Measurements from ENCODE around the gene FGF1.

FGF1 gene

DNA sequence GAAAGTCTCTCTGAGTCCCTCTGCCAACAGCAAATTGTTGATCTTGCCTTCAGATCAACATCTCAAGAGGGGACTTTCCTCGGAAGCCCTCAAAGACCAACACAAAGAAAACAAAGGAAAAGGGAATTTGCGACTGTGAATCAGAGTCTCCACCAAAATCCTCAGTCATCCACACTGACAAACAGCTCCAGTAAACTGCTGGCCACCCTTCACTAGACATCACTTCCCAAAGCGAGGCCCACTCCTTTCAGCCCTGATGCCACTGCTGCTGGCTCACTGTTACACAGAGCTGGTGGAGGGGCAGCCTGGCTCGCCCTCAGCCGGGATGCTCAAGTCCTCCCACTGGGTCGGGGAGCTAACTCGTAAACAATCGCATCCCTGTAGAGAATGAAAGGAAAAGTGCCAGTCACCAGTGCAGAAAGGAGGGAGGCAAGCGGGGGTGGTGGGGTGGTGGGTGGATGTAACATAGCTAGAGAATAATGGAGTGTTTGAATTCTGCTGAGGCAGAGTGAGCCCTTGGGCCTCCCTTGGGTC lies 1.3 kb downstream of the FGF1 start:
- no peak for TF ChIP-seq FOXA1 (IDR thresholded peaks at IDR 0.05)
- TF ChIP-seq SUZ12 (IDR thresholded peaks at IDR 0.05), result no peak
- no peak for TF ChIP-seq HDGF (IDR thresholded peaks at IDR 0.05; ENCODE audit: borderline replicate concordance)
- no peak for TF ChIP-seq BHLHE40 (IDR thresholded peaks at IDR 0.05; ENCODE audit: borderline replicate concordance)
- no peak for TF ChIP-seq ELF4 (IDR thresholded peaks at IDR 0.05)
- no peak for TF ChIP-seq NFRKB (IDR thresholded peaks at IDR 0.05)
- TF ChIP-seq SP1 (IDR thresholded peaks at IDR 0.05), result no peak
- no peak for TF ChIP-seq L3MBTL2 (conservative IDR thresholded peaks at IDR 0.05)
- no peak for TF ChIP-seq FOXM1 (IDR thresholded peaks at IDR 0.05; ENCODE audit: borderline replicate concordance)
- TF ChIP-seq, protein P1, sequence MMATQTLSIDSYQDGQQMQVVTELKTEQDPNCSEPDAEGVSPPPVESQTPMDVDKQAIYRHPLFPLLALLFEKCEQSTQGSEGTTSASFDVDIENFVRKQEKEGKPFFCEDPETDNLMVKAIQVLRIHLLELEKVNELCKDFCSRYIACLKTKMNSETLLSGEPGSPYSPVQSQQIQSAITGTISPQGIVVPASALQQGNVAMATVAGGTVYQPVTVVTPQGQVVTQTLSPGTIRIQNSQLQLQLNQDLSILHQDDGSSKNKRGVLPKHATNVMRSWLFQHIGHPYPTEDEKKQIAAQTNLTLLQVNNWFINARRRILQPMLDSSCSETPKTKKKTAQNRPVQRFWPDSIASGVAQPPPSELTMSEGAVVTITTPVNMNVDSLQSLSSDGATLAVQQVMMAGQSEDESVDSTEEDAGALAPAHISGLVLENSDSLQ (IDR thresholded peaks at IDR 0.05), result no peak
- no peak for TF ChIP-seq ARNT (IDR thresholded peaks at IDR 0.05)
- no peak for TF ChIP-seq LEF1 (IDR thresholded peaks at IDR 0.05; ENCODE audit: borderline replicate concordance)
- TF ChIP-seq CTBP1 (IDR thresholded peaks at IDR 0.05; ENCODE audit: borderline replicate concordance), result no peak
- no peak for TF ChIP-seq ZNF384 (IDR thresholded peaks at IDR 0.05)
- no peak for TF ChIP-seq FOXK2 (IDR thresholded peaks at IDR 0.05)
- TF ChIP-seq TARDBP (IDR thresholded peaks at IDR 0.05), result no peak
- DNase-seq (ENCODE audit: extremely low spot score), result no peak
- ChIA-PET CTCF (interaction anchor here (0.6 to 2.9 kb wide), 4 partner anchors 14 to 148 kb away, joined by 4 to 11 read pairs (median 6); no protein-coding TSS in a partner anchor), POLR2A (no interaction called here)

DNA sequence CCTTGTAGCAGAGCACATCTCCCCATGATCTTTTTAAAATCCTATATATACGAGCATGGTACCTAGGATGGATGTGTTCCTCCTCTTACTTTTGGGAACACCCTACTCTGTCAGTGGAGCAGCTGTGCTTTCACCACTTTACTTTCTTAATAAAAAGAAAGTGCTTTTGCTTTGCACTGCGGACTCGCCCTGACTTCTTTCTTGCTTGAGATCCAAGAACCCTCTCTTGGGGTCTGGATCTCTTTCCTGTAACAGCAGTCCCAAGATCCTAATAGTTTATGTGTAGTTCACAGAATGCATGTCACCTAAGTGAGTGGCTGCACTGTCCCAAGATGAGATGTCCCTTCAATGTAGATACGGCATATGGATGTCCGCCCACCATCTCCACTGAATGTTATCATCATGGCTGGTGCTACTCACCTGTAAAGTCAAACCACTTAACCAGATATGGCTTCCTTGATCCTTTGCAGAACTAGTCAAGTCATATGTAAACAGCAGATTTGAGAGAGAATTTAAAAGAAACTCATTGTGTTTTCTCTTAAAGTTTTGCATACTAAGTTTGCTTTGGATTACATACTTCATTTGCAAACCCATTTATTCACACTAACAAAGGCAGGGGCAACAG lies 1.9 kb downstream of the FGF1 start:
- ChIA-PET CTCF (interaction anchor here (1.4 to 2.9 kb wide), 2 partner anchors 14 to 28 kb away, joined by 4 to 7 read pairs; no protein-coding TSS in a partner anchor), POLR2A (no interaction called here)
- TF ChIP-seq TARDBP (IDR thresholded peaks at IDR 0.05) (no peak), FOXM1 (IDR thresholded peaks at IDR 0.05; ENCODE audit: borderline replicate concordance) (no peak)
- DNase-seq (ENCODE audit: extremely low spot score), result no peak

DNA sequence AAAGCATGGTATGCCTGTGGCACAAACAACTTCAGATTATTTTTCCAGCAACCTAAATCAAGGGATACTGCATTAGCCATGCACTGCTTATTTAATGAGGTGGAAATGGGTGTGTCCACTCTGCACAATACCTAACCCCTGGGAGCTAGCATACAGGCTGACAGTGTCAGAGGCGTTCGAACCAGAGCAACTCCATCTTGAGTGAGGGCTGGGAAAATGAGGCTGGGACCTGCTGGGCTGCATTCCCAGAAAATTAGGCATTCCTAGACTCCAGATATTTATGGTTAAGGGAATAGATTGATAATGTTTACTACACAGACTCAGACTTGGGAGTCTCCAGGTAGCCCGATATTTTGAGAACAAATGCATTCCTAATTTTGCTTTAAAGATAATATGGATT lies 2.8 kb downstream of the FGF1 start:
- TF ChIP-seq NFRKB (IDR thresholded peaks at IDR 0.05), result no peak
- no peak for TF ChIP-seq FOXM1 (IDR thresholded peaks at IDR 0.05; ENCODE audit: borderline replicate concordance)
- TF ChIP-seq FOXK2 (IDR thresholded peaks at IDR 0.05), result no peak
- TF ChIP-seq TARDBP (IDR thresholded peaks at IDR 0.05), result no peak
- CTCF ChIA-PET, result no interaction called here
- POLR2A ChIA-PET, result no interaction called here
- no peak for DNase-seq (ENCODE audit: extremely low spot score)

DNA sequence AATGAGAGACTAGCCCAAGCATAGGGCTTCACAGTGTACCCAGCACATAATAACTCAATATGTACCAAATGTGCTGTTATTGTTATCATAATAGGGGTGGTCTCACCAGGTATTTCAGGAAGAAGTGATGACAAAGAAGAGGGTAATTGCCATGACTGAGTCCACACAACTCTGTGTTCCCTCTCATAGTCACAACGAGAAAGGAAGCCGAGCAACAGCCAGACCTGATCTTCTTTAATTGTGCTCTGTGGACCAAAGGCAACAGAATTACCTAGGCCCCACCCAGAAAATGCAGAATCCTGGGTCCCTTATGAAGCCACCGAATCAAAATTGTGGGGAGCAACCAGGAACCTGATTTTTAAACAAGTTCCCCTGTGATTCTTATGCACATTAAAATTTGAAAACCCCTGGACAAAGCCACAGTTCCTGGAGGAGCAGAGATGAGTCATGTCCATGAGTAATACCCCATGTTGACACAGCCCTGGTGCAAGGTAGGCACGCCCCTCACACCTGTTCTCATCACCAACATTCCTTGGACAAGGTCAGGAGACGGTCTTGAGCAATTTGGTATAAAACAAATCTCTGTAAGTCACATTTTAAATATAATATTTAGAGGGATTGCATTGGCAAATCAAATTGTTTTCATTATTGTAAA lies 5.2 kb downstream of the FGF1 start:
- POLR2A ChIA-PET, result no interaction called here
- TF ChIP-seq L3MBTL2 (conservative IDR thresholded peaks at IDR 0.05) (no peak), BHLHE40 (IDR thresholded peaks at IDR 0.05; ENCODE audit: borderline replicate concordance) (no peak), ZNF384 (IDR thresholded peaks at IDR 0.05) (no peak), CTBP1 (IDR thresholded peaks at IDR 0.05; ENCODE audit: borderline replicate concordance) (no peak), SUZ12 (IDR thresholded peaks at IDR 0.05) (no peak), SP1 (IDR thresholded peaks at IDR 0.05) (no peak), FOXM1 (IDR thresholded peaks at IDR 0.05; ENCODE audit: borderline replicate concordance) (no peak), ELF4 (IDR thresholded peaks at IDR 0.05) (no peak), TARDBP (IDR thresholded peaks at IDR 0.05) (no peak), ARNT (IDR thresholded peaks at IDR 0.05) (no peak), LEF1 (IDR thresholded peaks at IDR 0.05; ENCODE audit: borderline replicate concordance) (no peak), FOXA1 (IDR thresholded peaks at IDR 0.05) (no peak), NFRKB (IDR thresholded peaks at IDR 0.05) (no peak), HDGF (IDR thresholded peaks at IDR 0.05; ENCODE audit: borderline replicate concordance) (no peak)
- TF ChIP-seq, protein P1 (IDR thresholded peaks at IDR 0.05), result no peak
- CTCF ChIA-PET, result no interaction called here
- no peak for DNase-seq (ENCODE audit: extremely low spot score)

DNA sequence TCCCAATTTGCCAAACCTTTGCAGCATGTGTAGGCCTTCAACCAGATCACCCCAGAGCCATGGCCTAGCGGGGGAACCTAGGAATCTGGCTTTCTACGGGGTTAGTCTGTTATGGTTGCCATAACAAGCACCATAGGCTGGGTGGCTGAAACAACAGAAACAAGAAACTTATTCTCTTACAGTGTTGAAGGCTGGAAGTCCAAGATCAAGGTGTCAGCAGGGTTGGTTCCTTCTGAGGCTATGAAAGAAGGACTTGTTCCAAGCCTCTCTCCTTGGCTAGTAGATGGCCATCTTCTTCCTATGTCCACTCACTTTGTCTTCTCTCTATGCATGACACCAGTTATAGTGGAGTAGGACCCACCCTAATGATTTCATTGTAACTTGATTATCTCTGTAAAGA lies 6.1 kb downstream of the FGF1 start:
- DNase-seq (ENCODE audit: extremely low spot score), result no peak
- ChIA-PET CTCF (no interaction called here), POLR2A (no interaction called here)
- TF ChIP-seq NFRKB (IDR thresholded peaks at IDR 0.05), result no peak
- TF ChIP-seq ARNT (IDR thresholded peaks at IDR 0.05), result no peak
- no peak for TF ChIP-seq CTBP1 (IDR thresholded peaks at IDR 0.05; ENCODE audit: borderline replicate concordance)
- TF ChIP-seq ZNF384 (IDR thresholded peaks at IDR 0.05), result no peak
- no peak for TF ChIP-seq L3MBTL2 (conservative IDR thresholded peaks at IDR 0.05)

DNA sequence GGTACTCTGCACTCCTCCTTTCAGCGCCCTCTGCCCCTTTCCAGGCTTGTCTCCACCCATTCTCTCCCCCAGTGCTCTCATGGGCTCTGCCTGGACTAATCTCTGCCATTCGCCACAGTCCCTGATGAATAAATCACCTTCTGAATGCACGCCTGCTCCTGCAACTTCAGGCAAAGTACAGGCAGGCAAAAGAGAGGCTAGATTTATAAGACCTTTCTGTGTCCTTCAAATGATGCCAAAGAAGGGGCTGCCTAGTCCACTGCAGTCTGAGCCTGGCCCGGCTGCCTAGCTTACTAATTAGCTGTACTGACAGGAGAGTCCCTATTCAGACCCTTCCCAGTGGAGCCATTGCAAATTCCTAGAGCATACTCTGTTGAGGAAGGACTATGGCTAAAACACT lies 7.4 kb downstream of the FGF1 start:
- ChIA-PET POLR2A (no interaction called here), CTCF (no interaction called here)
- TF ChIP-seq FOXA1 (IDR thresholded peaks at IDR 0.05) (no peak), ELF4 (IDR thresholded peaks at IDR 0.05) (no peak), HDGF (IDR thresholded peaks at IDR 0.05; ENCODE audit: borderline replicate concordance) (no peak), L3MBTL2 (conservative IDR thresholded peaks at IDR 0.05) (no peak), BHLHE40 (IDR thresholded peaks at IDR 0.05; ENCODE audit: borderline replicate concordance) (no peak), CTBP1 (IDR thresholded peaks at IDR 0.05; ENCODE audit: borderline replicate concordance) (no peak), ZNF384 (IDR thresholded peaks at IDR 0.05) (no peak), SUZ12 (IDR thresholded peaks at IDR 0.05) (no peak), NFRKB (IDR thresholded peaks at IDR 0.05) (no peak), ARNT (IDR thresholded peaks at IDR 0.05) (no peak)
- DNase-seq (ENCODE audit: extremely low spot score), result no peak

DNA sequence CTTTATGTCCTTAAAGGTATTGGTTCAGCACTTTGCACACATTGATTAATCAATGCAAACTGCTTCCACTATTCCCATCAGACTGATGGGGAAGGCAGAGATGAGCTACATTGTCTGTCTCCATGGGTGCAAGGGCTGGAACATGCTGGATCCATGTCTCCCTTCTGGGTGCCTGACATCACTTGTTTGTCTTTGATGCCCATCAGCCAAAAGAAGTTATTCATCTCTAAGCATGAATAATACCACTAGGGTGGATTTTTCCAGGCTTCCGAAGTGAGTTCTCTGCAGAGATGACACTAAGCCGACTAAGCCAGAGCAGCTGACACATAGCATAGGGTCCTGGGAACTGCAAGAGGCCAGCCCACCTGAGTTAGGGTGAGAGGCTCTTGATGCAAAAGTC lies 8.7 kb downstream of the FGF1 start:
- TF ChIP-seq FOXK2 (IDR thresholded peaks at IDR 0.05) (no peak), NFRKB (IDR thresholded peaks at IDR 0.05) (no peak), FOXM1 (IDR thresholded peaks at IDR 0.05; ENCODE audit: borderline replicate concordance) (no peak), ARNT (IDR thresholded peaks at IDR 0.05) (no peak), ZNF384 (IDR thresholded peaks at IDR 0.05) (no peak), BHLHE40 (IDR thresholded peaks at IDR 0.05; ENCODE audit: borderline replicate concordance) (no peak), L3MBTL2 (conservative IDR thresholded peaks at IDR 0.05) (no peak), TARDBP (IDR thresholded peaks at IDR 0.05) (no peak), SP1 (IDR thresholded peaks at IDR 0.05) (no peak), LEF1 (IDR thresholded peaks at IDR 0.05; ENCODE audit: borderline replicate concordance) (no peak), CTBP1 (IDR thresholded peaks at IDR 0.05; ENCODE audit: borderline replicate concordance) (no peak), ELF4 (IDR thresholded peaks at IDR 0.05) (no peak), SUZ12 (IDR thresholded peaks at IDR 0.05) (no peak), FOXA1 (IDR thresholded peaks at IDR 0.05) (no peak), HDGF (IDR thresholded peaks at IDR 0.05; ENCODE audit: borderline replicate concordance) (no peak)
- TF ChIP-seq, protein P1 (IDR thresholded peaks at IDR 0.05), result no peak
- POLR2A ChIA-PET, result no interaction called here
- CTCF ChIA-PET, result interaction anchor here (0.6 to 1.6 kb wide), 5 partner anchors 8 to 36 kb away, joined by 3 to 5 read pairs (median 4); partner anchors contain the start of gene FGF1
- DNase-seq (ENCODE audit: extremely low spot score), result no peak
